Ecto neural progenitor cell (in vitro differentiated cells): Measurements from ENCODE around the gene SUGP1.
"Not testable (repeated sequence)": the region's sequence is repeated elsewhere in the genome, so short reads cannot be mapped to it uniquely, and the experiment has no call there.

Experiments used
- DNase-seq: peaks from one replicate; pipeline ENCODE4 v3.0.0-alpha.2; 2018; ENCODE audit warnings: low spot score

SUGP1 gene, protein sequence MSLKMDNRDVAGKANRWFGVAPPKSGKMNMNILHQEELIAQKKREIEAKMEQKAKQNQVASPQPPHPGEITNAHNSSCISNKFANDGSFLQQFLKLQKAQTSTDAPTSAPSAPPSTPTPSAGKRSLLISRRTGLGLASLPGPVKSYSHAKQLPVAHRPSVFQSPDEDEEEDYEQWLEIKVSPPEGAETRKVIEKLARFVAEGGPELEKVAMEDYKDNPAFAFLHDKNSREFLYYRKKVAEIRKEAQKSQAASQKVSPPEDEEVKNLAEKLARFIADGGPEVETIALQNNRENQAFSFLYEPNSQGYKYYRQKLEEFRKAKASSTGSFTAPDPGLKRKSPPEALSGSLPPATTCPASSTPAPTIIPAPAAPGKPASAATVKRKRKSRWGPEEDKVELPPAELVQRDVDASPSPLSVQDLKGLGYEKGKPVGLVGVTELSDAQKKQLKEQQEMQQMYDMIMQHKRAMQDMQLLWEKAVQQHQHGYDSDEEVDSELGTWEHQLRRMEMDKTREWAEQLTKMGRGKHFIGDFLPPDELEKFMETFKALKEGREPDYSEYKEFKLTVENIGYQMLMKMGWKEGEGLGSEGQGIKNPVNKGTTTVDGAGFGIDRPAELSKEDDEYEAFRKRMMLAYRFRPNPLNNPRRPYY

GRCh38 chr19:19320361-19321140 lies at the start of gene SUGP1, which contains the start of gene MAU2:
SUGP1 (minus strand) TSS chr19:19320509; CDS start chr19:19320496, 13 bp downstream.
MAU2 (plus strand) TSS chr19:19320829; CDS start chr19:19320860, 31 bp downstream.
- DNase-seq, result peak; percentile 95

GRCh38 chr19:19368087-19368486 lies 47.8 kb upstream of the SUGP1 start:
- no peak for DNase-seq

DNA sequence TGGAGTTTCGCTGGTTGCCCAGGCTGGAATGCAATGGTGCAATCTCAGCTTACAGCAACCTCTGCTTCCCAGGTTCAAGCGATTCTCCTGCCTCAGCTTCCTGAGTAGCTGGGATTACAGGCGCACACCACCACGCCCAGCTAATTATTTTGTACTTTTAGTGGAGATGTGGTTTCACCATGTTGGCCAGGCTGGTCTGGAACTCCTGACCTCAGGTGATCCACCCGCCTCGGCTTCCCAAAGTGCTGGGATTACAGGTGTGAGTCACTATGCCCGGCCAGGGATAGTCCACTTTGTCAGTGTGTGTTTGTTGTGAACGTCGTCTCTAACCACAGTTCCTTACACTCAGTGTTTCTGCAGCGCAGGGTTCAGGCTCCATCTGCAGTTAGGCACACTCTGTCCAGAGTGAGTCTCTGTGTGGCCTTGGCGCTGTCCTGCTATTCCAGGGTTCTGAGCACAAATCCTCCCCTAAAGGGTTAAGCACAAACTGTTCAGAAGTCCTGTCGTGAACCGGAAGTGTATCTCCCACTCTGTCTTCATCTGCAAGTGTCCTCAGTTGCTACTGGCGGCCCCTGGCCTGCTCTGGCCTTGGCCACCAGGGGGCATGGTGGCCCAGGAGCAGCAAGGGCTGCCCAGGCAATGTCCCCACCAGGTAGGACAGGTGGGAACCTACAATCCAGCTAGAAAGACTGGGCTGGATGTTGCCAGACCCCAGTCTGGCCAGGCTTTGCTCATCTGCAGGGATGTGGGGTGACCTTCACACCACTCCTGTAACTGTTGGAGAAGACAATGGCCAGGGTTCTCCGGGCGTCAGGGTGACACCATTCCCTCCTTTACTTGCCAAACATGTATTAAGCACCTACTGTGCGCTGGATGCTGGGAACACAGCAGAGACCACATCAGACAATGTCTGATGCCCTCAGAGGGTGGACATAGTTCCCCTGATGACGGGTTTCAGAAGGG lies 46.4 kb upstream of the SUGP1 start:
- peak; percentile 85 for DNase-seq

GRCh38 chr19:19362075-19362474 lies 41.8 kb upstream of the SUGP1 start:
- no peak for DNase-seq

DNA sequence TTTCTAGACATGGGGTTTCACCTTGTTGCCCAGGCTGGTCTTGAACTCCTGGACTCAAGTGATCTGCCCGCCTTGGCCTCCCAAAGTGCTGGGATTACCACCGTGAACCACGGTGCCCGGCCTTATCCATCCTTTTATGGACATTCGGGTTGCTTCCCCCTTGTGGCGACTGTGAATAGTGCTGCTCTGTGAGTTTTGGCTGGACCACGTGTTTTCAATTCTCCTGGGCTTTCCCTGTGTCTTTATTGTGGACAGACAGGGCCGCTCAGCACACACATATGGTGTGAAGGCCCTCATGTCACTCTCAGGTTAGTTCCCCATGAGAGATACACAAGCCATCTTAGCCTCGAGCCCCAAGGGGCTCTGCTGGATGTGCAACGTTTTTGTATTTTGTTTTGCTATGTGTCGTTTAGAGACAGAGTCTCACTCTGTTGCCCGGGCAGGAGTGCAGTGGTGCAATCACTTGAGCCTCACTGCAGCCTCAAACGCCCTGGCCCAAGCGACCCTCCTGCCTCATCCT lies 40.8 kb upstream of the SUGP1 start:
- peak; percentile 86 for DNase-seq

DNA sequence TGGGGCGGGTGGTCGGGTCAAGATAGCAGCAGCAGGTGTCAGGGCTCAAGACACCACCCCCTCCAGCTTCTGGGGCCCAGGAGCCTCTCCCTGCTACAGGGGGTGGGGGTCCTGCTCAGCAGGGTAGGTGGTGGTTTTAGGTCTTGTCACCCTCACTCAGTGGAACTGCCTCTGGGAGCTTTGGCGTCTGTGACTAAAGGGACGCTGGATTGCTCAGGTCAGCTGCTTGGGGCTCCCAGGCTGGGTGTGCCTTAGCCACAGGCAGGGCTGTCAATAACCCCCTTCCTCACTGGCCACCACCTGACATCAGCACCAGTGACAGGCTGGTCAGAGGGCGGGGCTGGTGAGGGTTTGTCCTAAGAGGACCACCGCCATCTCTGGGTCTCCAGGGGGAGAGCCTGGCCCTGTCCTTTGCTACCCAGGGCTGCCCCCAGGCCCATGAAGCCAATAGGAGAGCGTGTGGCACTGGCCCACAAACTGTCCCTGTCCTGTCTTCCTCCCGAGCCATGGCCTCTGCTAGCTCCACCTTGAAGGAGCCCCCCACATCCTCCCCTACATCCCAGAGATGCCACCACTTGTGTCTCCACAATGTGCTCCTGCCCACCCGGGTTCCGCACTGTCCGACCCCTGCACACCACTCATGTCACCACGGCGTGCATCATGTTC lies 36.7 kb upstream of the SUGP1 start:
- no peak for DNase-seq

- no peak for DNase-seq
Observed at GRCh38 chr19:19356500-19356899, 36.2 kb upstream of the SUGP1 start.

GRCh38 chr19:19355606-19356139 lies 35.4 kb upstream of the SUGP1 start:
- DNase-seq, result no peak

DNA sequence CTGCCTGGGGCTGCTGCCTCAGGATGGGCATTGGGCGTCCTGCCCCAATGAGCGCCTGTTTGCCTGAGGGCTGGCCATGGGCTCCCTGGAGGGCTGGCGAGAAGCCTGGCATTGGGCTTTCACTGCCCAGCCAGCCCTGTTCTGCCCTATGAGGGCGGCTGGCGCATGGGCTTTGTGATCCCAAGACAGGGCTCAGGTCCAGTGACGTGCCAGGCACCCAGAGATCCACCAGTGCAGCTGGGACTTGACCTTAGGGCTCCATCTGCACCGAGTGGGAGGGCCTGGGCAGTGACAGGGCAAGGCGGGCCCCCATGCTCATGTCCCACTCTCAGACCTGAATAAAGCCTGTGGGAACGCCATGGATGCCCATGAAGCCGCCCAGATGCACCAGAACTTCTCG lies 34.6 kb upstream of the SUGP1 start:
- no peak for DNase-seq

DNA sequence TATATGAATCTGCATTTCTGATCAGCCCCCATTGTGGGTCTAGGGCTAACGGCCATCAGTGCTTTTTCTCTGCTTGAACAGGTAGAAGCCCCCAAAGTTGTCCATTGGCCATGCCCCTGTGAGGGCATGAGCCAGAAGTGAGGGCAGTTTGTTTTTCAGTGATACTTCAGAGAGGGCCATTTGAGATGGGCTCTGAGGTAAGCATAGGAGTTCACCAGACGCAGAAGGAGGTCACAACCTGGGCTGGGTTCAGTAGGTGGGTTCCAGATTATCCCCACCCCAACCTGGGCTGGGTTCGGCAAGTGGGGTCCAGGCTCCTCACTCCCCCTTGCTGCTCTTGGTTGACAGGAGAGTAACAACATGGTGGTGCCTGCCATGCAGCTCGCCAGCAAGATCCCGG lies 33.7 kb upstream of the SUGP1 start:
- DNase-seq, result no peak

- DNase-seq, result no peak
Observed at GRCh38 chr19:19352823-19353222, 32.5 kb upstream of the SUGP1 start.

- not testable (repeated sequence) for DNase-seq
Observed at GRCh38 chr19:19350756-19351155, 30.4 kb upstream of the SUGP1 start.

DNA sequence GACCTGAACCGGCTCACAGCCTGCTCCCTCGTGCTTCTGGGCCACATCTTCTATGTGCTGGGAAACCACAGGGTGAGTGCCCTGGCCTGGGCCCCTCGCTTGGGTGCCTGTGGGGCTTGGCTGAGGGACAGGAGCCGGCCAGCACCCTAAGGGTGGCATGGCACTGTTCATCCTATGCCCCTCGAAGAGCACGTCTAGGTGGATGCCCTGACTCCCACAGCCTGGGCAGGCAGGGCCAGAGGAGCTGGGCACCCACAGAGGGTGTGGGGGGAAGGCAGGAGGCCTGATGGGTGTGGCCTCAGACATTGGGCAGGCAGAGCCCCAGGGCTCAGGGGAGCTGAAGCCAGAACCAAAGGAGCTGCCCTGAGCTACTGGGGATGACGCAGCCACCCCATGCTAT lies 29.1 kb upstream of the SUGP1 start:
- no peak for DNase-seq

DNA sequence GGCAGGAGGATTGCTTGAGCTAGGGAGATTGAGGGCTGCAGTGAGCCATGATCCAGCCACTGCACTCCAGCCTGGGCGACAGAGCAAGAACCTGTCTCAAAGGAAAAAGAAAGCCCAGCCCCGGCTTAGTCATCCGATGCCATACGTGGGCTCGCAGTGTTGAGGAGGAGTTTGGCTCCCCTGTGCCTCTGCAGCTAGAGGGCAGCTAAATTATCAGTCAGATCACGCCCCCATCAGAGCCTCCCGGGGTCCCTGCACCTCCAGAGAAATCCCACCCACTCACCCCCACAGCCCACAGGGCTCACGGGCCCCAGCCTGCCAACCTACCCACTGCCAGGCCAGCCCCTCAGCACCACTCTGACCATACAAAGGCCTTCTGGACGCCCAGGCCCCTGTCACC lies 28.0 kb upstream of the SUGP1 start:
- no peak for DNase-seq

DNA sequence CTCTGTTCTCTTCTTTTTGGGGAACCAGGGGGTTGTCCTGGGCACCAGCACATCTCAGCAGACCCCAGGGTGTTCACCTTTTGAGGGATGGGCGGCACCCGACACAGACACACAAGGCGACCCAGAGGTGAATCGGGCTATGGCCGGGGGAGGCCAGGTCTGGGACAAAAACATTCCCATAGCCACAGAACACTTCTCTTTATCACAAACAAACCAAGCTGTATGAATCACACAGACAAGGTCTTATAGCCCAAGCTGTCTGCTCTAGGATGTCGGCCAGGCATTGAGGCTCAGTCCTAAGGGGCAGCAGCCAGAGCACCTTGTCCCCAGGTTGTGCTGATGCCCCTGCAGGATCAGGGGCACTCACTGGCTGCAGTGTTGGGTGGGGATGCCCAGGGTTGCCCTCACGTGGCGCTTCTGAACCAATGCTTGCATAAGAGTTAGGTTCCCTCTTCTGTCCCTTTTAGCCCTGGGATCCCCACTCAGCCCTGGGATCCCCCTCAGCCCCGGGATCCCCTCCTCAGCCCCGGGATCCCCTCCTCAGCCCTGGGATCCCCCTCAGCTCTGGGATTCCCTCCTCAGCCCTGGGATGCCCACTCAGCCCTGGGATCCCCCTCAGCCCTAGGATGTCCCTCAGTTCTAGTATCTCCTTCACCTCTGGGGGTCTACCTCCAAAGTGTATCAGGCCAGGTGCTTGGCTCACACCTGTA lies 27.2 kb upstream of the SUGP1 start:
- no peak for DNase-seq

- DNase-seq, result no peak
Observed at GRCh38 chr19:19345970-19346369, 25.7 kb upstream of the SUGP1 start.

GRCh38 chr19:19345232-19345631 lies 24.9 kb upstream of the SUGP1 start:
- DNase-seq, result no peak

DNA sequence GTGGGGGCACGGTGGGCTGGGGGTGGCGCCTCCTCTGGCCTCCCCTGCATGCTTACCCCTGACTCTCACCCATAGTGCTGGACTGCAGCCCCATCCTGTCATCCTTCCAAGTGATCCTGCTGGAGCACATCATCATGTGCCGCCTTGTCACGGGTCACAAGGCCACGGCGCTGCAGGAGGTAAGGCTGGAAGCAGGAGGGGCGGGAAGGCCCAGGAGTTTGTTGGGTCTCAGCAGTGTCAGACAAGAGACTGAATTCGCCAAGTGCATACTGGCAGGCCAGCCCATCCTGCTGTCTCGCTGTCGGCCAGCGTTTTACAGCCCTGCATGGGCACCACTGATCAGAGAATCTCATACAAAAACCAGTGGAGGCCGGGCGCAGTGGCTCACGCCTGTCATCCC lies 23.5 kb upstream of the SUGP1 start:
- no peak for DNase-seq

- no peak for DNase-seq
Observed at GRCh38 chr19:19343016-19343362, 22.7 kb upstream of the SUGP1 start.
